Measurements from ENCODE around the gene MYO3B.

The MYO3B gene

GRCh38 chr2:170292415-170292814, 114.5 kb downstream of the MYO3B start:
- in situ Hi-C loops (cut with MboI; ENCODE audit: low sequenced_read_pairs), result no loop called here

GRCh38 chr2:170297496-170297895, 119.5 kb downstream of the MYO3B start:
- in situ Hi-C loops (cut with MboI; ENCODE audit: low sequenced_read_pairs), result no loop called here

DNA sequence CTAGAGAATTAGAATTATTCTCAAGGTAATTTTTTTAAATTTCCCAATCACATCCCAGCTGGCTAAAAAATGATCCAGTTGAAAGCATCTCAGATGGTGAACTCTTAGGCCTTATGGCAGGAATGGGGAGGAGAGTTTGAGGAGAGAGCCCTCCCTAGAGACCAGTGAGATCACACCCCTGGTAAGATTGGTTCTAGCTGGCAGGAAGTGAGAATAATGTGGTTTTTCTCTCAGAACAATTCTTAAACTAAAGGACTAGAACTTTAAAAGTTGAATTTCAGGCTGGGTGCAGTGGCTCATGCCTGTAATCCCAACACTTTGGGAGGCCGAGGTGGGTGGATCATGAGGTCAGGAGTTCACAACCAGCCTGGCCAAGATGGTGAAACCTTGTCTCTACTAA, 120.2 kb downstream of the MYO3B start:
- in situ Hi-C loops (cut with MboI; ENCODE audit: low sequenced_read_pairs), result no loop called here

- in situ Hi-C loops (cut with MboI; ENCODE audit: low sequenced_read_pairs), result no loop called here
Measured at GRCh38 chr2:170298861-170299429, 121.0 kb downstream of the MYO3B start.

GRCh38 chr2:170300993-170301392, 123.0 kb downstream of the MYO3B start:
- in situ Hi-C loops (cut with MboI; ENCODE audit: low sequenced_read_pairs), result no loop called here

DNA sequence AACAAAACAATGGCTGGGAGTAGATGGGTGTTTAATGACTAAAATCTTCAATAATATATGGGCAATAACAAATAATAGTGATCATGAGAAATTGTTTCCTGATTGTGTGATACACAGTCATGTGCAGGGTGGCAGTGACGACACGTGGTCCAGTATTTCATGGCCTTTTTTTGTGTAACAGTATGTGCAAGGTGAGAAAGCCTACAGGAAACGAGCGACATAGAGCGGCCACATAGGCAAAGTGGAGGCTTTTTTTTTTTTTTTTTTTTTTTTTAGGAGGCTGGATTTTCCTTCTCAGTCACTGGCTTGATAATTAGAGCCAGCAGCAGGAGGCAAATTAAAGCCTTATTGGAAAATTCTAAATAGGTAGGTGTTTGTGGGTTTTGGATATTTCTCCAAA, 123.7 kb downstream of the MYO3B start:
- in situ Hi-C loops (cut with MboI; ENCODE audit: low sequenced_read_pairs), result no loop called here

GRCh38 chr2:170305711-170306110, 127.8 kb downstream of the MYO3B start:
- in situ Hi-C loops (cut with MboI; ENCODE audit: low sequenced_read_pairs), result no loop called here

GRCh38 chr2:170306293-170306873, 128.4 kb downstream of the MYO3B start:
- in situ Hi-C loops (cut with MboI; ENCODE audit: low sequenced_read_pairs), result no loop called here

DNA sequence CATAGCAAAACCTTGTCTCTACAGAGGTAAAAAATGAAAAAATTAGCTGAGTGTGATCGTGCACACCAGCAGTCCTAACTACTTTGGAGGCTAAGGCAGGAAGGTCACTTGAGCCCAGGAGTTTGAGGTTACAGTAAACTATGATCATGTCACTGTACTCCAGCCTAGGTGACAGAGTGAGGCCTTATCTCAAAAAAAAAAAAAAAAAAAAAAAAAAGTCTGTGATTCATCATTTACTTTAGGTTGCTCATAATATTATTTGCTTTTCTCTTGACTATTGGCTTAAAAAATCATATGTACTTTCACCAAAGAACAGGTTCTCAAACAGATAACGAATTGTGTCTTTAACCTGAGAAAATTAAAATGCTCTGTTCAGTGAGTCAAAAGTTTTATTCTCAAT, 129.1 kb downstream of the MYO3B start:
- in situ Hi-C loops (cut with MboI; ENCODE audit: low sequenced_read_pairs), result no loop called here

DNA sequence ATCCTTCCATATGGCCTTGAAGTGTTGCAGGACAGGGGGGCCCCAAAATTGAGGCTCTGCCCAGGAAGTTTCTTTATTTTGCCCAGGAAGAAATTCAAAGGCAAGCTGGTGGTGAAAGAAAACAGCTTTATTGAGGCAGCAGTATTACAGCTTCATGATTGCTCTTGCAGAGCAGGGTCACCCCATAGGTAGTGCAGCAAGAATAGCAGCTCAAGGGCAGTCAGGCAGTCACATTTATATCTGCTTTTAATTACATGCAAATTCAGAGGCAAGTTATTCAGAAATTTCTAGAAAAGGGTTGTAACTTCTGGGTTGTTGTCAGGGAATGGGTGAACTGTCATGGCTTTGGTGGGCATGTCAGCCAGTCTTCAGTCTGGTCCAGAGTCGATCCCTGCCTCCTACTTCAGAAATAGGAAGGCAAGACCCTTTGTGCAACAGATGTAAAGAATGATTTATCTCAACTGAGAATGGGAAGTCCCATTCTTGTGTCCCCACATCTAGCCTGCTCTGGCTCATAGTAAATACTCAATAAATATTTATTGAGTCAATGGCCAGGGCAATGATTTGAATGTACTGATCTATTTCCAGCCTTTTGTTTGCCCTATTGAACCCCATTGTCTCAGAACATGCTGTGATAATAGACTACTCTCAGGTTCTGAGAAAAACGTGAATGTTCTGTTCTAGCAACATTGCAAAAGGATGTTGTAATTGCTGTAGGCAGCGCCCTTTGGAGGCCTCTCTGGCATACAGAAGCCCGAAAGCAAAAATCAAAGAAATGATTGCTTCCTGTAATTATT, 129.8 kb downstream of the MYO3B start:
- in situ Hi-C loops (cut with MboI; ENCODE audit: low sequenced_read_pairs), result no loop called here

DNA sequence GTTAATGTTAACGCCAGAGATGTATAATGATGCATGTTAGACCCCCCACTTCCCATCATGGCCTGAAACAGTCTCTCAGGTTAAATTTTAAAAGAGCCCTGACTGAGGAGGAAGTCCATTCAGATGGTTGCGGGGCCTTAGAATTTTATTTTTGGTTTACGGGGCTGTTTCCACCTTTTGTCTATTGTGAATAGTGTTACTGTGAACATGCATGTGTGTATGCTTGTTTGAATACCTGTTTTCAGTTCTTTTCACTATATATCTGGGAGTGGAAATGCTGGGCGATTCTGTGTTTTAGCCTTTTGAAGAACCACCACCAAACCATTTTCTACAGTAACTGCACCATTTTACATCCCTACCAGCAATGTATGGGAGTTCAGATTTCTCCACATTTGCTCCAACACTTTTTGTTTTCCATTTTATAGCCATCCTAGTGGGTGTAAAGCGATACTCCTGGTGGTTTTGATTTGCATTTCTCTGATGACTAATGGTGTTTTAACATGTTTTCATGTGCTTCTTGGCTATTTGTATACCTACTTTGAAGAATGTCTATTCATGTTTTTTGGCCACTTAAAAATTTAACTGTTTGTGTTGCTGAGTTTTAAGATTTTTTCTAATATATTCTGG, 133.0 kb downstream of the MYO3B start:
- in situ Hi-C loops (cut with MboI; ENCODE audit: low sequenced_read_pairs), result no loop called here

GRCh38 chr2:170313347-170313991, 135.5 kb downstream of the MYO3B start:
- in situ Hi-C loops (cut with MboI; ENCODE audit: low sequenced_read_pairs), result no loop called here

DNA sequence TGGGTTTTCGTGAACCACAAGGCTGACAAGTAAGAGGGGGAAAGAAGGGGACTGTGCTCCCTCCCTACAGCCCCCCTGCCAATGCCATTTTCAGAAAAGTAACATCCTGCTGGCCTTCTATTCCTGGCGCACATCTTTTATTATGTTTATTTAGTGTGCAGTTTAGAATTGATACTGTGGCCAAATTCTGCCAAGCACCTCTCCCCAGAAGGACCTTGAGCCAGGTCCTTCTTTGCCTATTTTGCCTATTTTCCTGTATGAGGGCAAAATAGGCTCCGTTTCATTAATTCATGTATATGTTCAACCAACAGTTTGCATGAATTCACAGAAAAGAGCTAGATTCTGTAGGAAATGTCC, 136.0 kb downstream of the MYO3B start:
- in situ Hi-C loops (cut with MboI; ENCODE audit: low sequenced_read_pairs), result no loop called here

DNA sequence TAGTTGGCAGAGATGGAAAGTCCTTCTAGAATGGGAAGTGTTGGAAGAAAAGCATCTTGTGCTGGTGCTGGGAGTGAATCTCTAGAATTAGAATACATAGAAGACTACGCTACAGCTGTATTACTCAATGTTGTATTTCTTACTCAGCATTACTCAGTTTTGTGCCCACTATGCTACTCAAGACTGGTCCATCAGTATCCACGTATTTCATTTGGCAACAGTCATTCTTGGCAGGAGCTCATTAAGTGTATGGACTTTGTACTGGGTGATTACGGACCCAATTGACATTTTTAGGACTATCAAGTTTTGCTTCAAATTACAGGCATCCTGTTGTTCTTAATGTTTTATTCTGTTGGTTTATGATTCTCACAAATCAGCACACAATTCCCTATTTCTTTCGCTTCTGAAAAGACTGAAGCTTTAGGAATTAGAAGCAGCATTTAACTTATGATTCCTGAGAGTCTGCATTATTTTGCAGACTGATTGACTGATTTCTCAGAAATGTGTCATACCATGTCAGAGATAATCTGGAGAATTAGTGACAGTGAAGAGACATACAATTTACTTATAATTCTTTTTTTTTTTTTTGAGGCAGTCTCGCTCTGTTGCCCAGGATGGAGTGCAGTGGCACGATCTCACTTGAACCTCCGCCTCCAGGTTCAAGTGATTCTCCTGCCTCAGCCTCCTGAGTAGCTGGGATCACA, 136.9 kb downstream of the MYO3B start:
- in situ Hi-C loops (cut with MboI; ENCODE audit: low sequenced_read_pairs), result no loop called here

- in situ Hi-C loops (cut with MboI; ENCODE audit: low sequenced_read_pairs), result no loop called here
Measured at GRCh38 chr2:170320948-170321347, 143.0 kb downstream of the MYO3B start.

DNA sequence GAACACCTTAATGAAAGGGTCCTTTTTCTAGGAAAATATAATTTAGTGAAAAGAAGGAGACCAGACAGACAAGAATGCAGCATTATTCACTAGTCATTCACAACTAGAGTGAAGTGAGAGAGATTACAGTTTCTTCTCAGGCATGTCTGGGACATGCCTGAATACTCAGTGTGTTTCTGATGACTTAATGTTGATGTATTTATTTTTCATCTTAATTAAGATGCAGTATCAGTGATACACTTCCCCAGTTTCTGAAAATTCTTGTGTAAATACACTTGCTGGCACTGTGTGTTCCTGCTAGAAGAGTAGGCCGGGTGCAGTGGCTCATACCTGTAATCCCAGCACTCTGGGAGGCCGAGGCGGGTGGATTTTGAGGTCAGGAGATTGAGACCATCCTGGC, 143.6 kb downstream of the MYO3B start:
- in situ Hi-C loops (cut with MboI; ENCODE audit: low sequenced_read_pairs), result no loop called here

DNA sequence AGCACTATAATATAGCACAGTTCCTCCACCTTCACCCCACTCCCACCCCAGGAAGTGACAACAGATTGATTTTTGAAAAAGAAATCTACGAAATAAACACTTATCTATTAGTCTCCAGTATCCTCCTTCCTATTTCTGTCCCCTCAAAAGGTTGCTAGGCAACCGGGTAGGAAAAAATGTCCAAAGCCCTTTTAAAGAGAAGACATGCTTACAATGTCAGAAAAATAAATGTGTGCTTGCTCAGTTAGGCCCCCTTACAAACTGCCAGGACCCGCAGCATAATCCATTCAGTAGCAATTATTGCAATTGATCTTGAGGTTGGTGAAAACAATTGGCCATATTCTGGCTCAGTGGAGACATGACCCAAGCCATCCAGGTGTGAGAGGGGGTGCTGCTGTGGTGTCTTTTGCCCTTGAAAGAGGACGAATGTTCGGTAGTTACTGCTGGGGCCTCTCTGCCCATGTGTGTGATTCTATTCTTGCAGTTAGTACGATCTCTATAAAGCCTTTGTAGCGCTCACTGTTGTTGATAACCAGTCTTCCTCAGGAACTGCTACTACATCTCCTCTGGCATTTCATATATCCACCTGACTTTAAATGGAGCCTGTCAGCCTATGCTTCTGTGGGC, 144.3 kb downstream of the MYO3B start:
- in situ Hi-C loops (cut with MboI; ENCODE audit: low sequenced_read_pairs), result no loop called here

- in situ Hi-C loops (cut with MboI; ENCODE audit: low sequenced_read_pairs), result no loop called here
Measured at GRCh38 chr2:170323743-170324142, 145.8 kb downstream of the MYO3B start.

GRCh38 chr2:170324640-170325046, 146.7 kb downstream of the MYO3B start:
- in situ Hi-C loops (cut with MboI; ENCODE audit: low sequenced_read_pairs), result no loop called here

DNA sequence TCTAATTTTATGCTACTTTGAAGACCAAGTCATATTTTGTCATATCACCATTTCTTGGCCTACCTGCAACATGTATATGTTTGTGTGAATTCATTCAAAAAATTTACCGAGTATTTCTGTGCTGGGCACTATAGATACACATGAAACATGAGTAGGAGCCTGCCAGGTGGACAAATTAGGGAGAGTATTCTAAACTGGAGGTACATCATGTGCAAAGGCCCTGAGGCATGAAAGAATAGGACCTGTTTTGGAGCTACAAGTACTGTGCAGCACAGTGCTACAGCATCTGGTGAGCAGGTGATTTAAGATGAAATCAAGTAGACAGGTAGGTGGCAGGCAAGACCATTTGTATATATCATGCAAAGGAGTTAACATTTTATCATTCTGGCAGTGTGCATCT, 152.9 kb downstream of the MYO3B start:
- in situ Hi-C loops (cut with MboI; ENCODE audit: low sequenced_read_pairs), result no loop called here
